Measurements from ENCODE around the gene SVIL. TPM values are rescaled to one million over a fixed set of nuclear protein-coding genes. Genes with fewer than 3 reads are reported as not detected.

Gene SVIL
- total and polyA plus RNA-seq, 2 donors (not counting 1 experiment from before 2014, with no cell fraction given) = 0.74 to 0.88 TPM

- H3K79me2 ChIP-seq (ENCODE audit: control insufficient read depth, insufficient read depth, low read length) = no peaks in the 10 kb centered on the region
- H3K9me3 Mint-ChIP-seq (ENCODE audit: insufficient read depth) = peaks cover 6% of the 10 kb centered on the region
- ATAC-seq (ENCODE audit: low read depth) = no peak
- H3K27me3 ChIP-seq (replicated peaks in 1 of 4; ENCODE audit: control extremely low read depth in 1 of 4, control insufficient read depth in 3 of 4, insufficient read depth in 4 of 4, low read length in 3 of 4) = no peaks in the 10 kb centered on the region
- POLR2A ChIA-PET = no interaction called here
- H3K27me3 Mint-ChIP-seq = no peaks in the 10 kb centered on the region
- no peak overlapping the region for H3K9ac ChIP-seq (ENCODE audit: low read length)
- no peak overlapping the region for H3K27ac ChIP-seq (ENCODE audit: low read length in 2 of 2)
- H3K4me1 ChIP-seq (ENCODE audit: control insufficient read depth in 2 of 2, insufficient read depth in 2 of 2, low read length in 2 of 2) = no peaks in the 10 kb centered on the region
- CTCF ChIA-PET = no interaction called here
- H2AFZ ChIP-seq (ENCODE audit: insufficient read depth, low read depth, low read length, poor library complexity, severe bottlenecking) = no peak overlapping the region
- peaks cover 0 to 19% (median 16%) of the 10 kb centered on the region in 3 donors for H3K9me3 ChIP-seq (ENCODE audit: control extremely low read depth in 1 of 3, control insufficient read depth in 2 of 3, insufficient read depth in 1 of 3, low read length in 2 of 3)
- no peak overlapping the region for H3K4me3 Mint-ChIP-seq
- H3K4me3 ChIP-seq (ENCODE audit: control extremely low read depth in 1 of 5, extremely low read depth in 1 of 5, insufficient read depth in 1 of 5, low read depth in 2 of 5, low read length in 4 of 5) = no peak overlapping the region
- DNase-seq = no peak
- TF ChIP-seq EZH2 (IDR thresholded peaks at IDR 0.05; ENCODE audit: borderline replicate concordance, insufficient read depth, low read depth, low read length, poor library complexity, severe bottlenecking) = no peak
- TF ChIP-seq, protein P1, sequence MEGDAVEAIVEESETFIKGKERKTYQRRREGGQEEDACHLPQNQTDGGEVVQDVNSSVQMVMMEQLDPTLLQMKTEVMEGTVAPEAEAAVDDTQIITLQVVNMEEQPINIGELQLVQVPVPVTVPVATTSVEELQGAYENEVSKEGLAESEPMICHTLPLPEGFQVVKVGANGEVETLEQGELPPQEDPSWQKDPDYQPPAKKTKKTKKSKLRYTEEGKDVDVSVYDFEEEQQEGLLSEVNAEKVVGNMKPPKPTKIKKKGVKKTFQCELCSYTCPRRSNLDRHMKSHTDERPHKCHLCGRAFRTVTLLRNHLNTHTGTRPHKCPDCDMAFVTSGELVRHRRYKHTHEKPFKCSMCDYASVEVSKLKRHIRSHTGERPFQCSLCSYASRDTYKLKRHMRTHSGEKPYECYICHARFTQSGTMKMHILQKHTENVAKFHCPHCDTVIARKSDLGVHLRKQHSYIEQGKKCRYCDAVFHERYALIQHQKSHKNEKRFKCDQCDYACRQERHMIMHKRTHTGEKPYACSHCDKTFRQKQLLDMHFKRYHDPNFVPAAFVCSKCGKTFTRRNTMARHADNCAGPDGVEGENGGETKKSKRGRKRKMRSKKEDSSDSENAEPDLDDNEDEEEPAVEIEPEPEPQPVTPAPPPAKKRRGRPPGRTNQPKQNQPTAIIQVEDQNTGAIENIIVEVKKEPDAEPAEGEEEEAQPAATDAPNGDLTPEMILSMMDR (IDR thresholded peaks at IDR 0.05) = no peak
- WGBS (ENCODE audit: insufficient coverage) = 100% methylated on average over 7 of the region's 9 CpGs
- intact Hi-C loops (cut with micrococcal nuclease) = no loop called here
- H3K4me2 ChIP-seq (replicated peaks; ENCODE audit: low read depth, low read length, poor library complexity, severe bottlenecking) = no peak overlapping the region
- no peaks in the 10 kb centered on the region for H3K36me3 ChIP-seq (replicated peaks in 1 of 2; ENCODE audit: control extremely low read depth in 1 of 2, control insufficient read depth in 1 of 2, extremely low read depth in 1 of 2, insufficient read depth in 2 of 2, low read length in 1 of 2)
- H3K4me1 Mint-ChIP-seq = no peaks in the 10 kb centered on the region
- H4K20me1 ChIP-seq (ENCODE audit: control insufficient read depth, insufficient read depth, low read length, poor library complexity, severe bottlenecking) = no peaks in the 10 kb centered on the region
- H3K27ac Mint-ChIP-seq = no peak overlapping the region
These were observed 196.5 kb downstream of the SVIL start for GRCh38 chr10:29438271-29438670.

DNA sequence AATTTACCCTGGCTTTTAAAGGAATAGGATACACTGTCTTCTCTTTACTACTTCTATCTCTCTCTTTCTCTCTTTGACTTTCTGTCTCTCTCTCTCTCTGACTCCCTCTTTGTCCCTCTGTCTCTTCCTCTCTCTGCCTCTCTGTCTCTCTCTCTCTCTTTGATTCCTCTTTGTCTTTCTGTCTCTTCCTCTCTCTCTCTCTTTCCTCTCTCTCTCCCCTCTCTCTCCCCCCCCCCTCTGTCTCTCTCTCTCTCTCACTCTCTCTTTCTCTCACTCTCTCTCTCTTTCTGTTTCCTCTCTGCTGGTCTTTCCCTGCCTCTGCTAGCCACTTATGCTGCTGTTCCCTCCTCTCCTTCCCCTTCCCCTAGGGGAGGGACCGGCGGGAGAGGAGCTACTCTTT lies 196.9 kb downstream of the SVIL start:
- Histone ChIP-seq H3K9me3 (ENCODE audit: control extremely low read depth in 1 of 3, control insufficient read depth in 2 of 3, insufficient read depth in 1 of 3, low read length in 2 of 3) (peaks cover 0 to 19% (median 16%) of the 10 kb centered on the region in 3 donors), H3K9ac (ENCODE audit: low read length) (no peak overlapping the region), H3K27ac (ENCODE audit: low read length in 2 of 2) (no peak overlapping the region), H3K27me3 (replicated peaks in 1 of 4; ENCODE audit: control extremely low read depth in 1 of 4, control insufficient read depth in 3 of 4, insufficient read depth in 4 of 4, low read length in 3 of 4) (no peaks in the 10 kb centered on the region), H2AFZ (ENCODE audit: insufficient read depth, low read depth, low read length, poor library complexity, severe bottlenecking) (no peak overlapping the region), H3K79me2 (ENCODE audit: control insufficient read depth, insufficient read depth, low read length) (no peaks in the 10 kb centered on the region), H3K4me2 (replicated peaks; ENCODE audit: low read depth, low read length, poor library complexity, severe bottlenecking) (no peak overlapping the region), H3K4me3 (ENCODE audit: control extremely low read depth in 1 of 5, extremely low read depth in 1 of 5, insufficient read depth in 1 of 5, low read depth in 2 of 5, low read length in 4 of 5) (no peak overlapping the region), H3K36me3 (replicated peaks in 1 of 2; ENCODE audit: control extremely low read depth in 1 of 2, control insufficient read depth in 1 of 2, extremely low read depth in 1 of 2, insufficient read depth in 2 of 2, low read length in 1 of 2) (no peaks in the 10 kb centered on the region), H3K4me1 (ENCODE audit: control insufficient read depth in 2 of 2, insufficient read depth in 2 of 2, low read length in 2 of 2) (no peaks in the 10 kb centered on the region), H4K20me1 (ENCODE audit: control insufficient read depth, insufficient read depth, low read length, poor library complexity, severe bottlenecking) (no peaks in the 10 kb centered on the region)
- H3K4me3 Mint-ChIP-seq = no peak overlapping the region
- no peak overlapping the region for H3K27ac Mint-ChIP-seq
- no peaks in the 10 kb centered on the region for H3K4me1 Mint-ChIP-seq
- no peaks in the 10 kb centered on the region for H3K27me3 Mint-ChIP-seq
- TF ChIP-seq, protein P1 (IDR thresholded peaks at IDR 0.05) = no peak
- no peak for TF ChIP-seq EZH2 (IDR thresholded peaks at IDR 0.05; ENCODE audit: borderline replicate concordance, insufficient read depth, low read depth, low read length, poor library complexity, severe bottlenecking)
- no peak for DNase-seq
- peaks cover 6% of the 10 kb centered on the region for H3K9me3 Mint-ChIP-seq (ENCODE audit: insufficient read depth)
- POLR2A ChIA-PET = no interaction called here
- no CpG with 5 or more reads among the region's 2 CpGs for WGBS (ENCODE audit: insufficient coverage)
- intact Hi-C loops (cut with micrococcal nuclease) = no loop called here
- CTCF ChIA-PET = interaction anchor here (1.0 kb wide), 1 partner anchor 8 kb away, joined by 3 read pairs; no protein-coding TSS in a partner anchor
- ATAC-seq (ENCODE audit: low read depth) = no peak
